Calu3 (cell line): ENCODE data around the gene PNMA1. TPM values are rescaled to one million over a fixed set of nuclear protein-coding genes. Genes with fewer than 3 reads are reported as not detected.
A peak's percentile ranks its signal among the peaks of the same experiment; 100 is the strongest.

ENCODE experiments used
- Bru-seq: library from RNA; stranded (reverse); fragments of 400-500 nt; gene quantifications from one replicate; lab custom pipeline; 2021; lab: Mats Ljungman, UMichigan
- BruChase-seq, 2 experiments: library from RNA; stranded (reverse); fragments of 400-500 nt; gene quantifications; one replicate each; lab custom pipeline; 2021; lab: Mats Ljungman, UMichigan
- BruUV-seq: library from RNA; stranded (reverse); fragments of 400-500 nt; replicated peaks from 2 replicates; lab custom pipeline; 2021; lab: Mats Ljungman, UMichigan
- CTCF ChIA-PET: fragments of 300-600 bp; sonication (Branson Sonifier 250); formaldehyde crosslinking; loops from one replicate; lab custom pipeline; 2022; ENCODE audit warnings: antibody characterized with exemption; lab: Charles Lee
- DNase-seq: peaks from one replicate; pipeline ENCODE4 v3.0.0; 2022
- H3K27ac Mint-ChIP-seq: one replicate; pipeline ENCODE4 v1.8.0; 2022; ENCODE audit warnings: mixed read lengths; ENCODE audit not compliant: unreplicated experiment
- H3K27me3 Mint-ChIP-seq: one replicate; pipeline ENCODE4 v1.8.0; 2022; ENCODE audit warnings: mixed read lengths; ENCODE audit not compliant: unreplicated experiment
- H3K36me3 Mint-ChIP-seq: one replicate; pipeline ENCODE4 v1.8.0; 2022; ENCODE audit warnings: mild to moderate bottlenecking, moderate library complexity, mixed read lengths; ENCODE audit not compliant: insufficient read depth, unreplicated experiment
- H3K4me1 Mint-ChIP-seq: one replicate; pipeline ENCODE4 v1.8.0; 2022; ENCODE audit warnings: mild to moderate bottlenecking, low read depth, mixed read lengths; ENCODE audit not compliant: unreplicated experiment
- H3K4me3 Mint-ChIP-seq: one replicate; pipeline ENCODE4 v1.8.0; 2022; ENCODE audit warnings: mild to moderate bottlenecking, low read depth, moderate library complexity, mixed read lengths; ENCODE audit not compliant: unreplicated experiment
- H3K9me3 Mint-ChIP-seq: one replicate; pipeline ENCODE4 v1.8.0; 2022; ENCODE audit warnings: low read depth, mixed read lengths; ENCODE audit not compliant: unreplicated experiment
- CTCF ChIP-seq: fragments of 200-600 bp; IDR thresholded peaks from one replicate; pipeline ENCODE4 v1.8.0; 2022; ENCODE audit warnings: antibody characterized with exemption; ENCODE audit not compliant: unreplicated experiment
- intact Hi-C: fragments of 100-400 bp; cut with micrococcal nuclease; formaldehyde crosslinking; loops from one replicate; pipeline ENCODE4 v1.10.0; 2022; ENCODE audit not compliant: unreplicated experiment
- long read RNA-seq: library from polyadenylated mRNA; stranded (forward); transcript quantifications from one replicate; pipeline ENCODE4 v2.0.0, GENCODE V29; 2022
- total RNA-seq: library from RNA; stranded (reverse); gene quantifications from 2 replicates; pipeline ENCODE4 v1.2.3, GENCODE V29; 2022

Gene PNMA1
- total RNA-seq (37.2 and 37.9 TPM in 2 replicates), Bru-seq, nascent RNA (percentile 82 among the genes with signal in this experiment), BruChase-seq, experiment 1, labeled RNA remaining after a 6-hour chase (percentile 94 among the genes with signal in this experiment), BruChase-seq, experiment 2, labeled RNA remaining after a 2-hour chase (percentile 97 among the genes with signal in this experiment)
- long read RNA-seq, transcript PNMA1-201 (1 exons, 2,590 nt), result major isoform, 47 of 47 reads
- long read RNA-seq, partial matches to known transcripts, result 0 of 47 reads
- long read RNA-seq, other reads (novel, unspliced or antisense), result 0 of 47 reads

- peak; percentile 88 for DNase-seq
Measured at GRCh38 chr14:73713803-73714655, at the start of gene PNMA1. PNMA1 (minus strand) TSS chr14:73714384; CDS start chr14:73713639, 745 bp downstream.

GRCh38 chr14:73763396-73763795, 49.2 kb upstream of the PNMA1 start:
- H3K27ac Mint-ChIP-seq, result no peak overlapping the region
- H3K9me3 Mint-ChIP-seq, result no peaks in the 10 kb centered on the region
- H3K4me1 Mint-ChIP-seq, result peaks cover 60% of the 10 kb centered on the region
- H3K4me3 Mint-ChIP-seq, result no peak overlapping the region
- CTCF ChIA-PET, result no interaction called here
- no peaks in the 10 kb centered on the region for H3K27me3 Mint-ChIP-seq
- H3K36me3 Mint-ChIP-seq, result peaks cover 23% of the 10 kb centered on the region
- TF ChIP-seq CTCF, result no peak
- no peak for DNase-seq
- no TSS peak for BruUV-seq
- intact Hi-C loops, result no loop called here

More at GRCh38 chr14:73713803-73714655, at the start of gene PNMA1:
- peaks cover 10% of the 10 kb centered on the region for H3K4me1 Mint-ChIP-seq
- BruUV-seq, result no TSS peak
- H3K9me3 Mint-ChIP-seq, result no peaks in the 10 kb centered on the region
- intact Hi-C loops, result no loop called here
- H3K4me3 Mint-ChIP-seq, result peak within 1 kb of the TSS; percentile 95
- no peaks in the 10 kb centered on the region for H3K27me3 Mint-ChIP-seq
- peaks cover 48% of the 10 kb centered on the region for H3K36me3 Mint-ChIP-seq
- CTCF ChIA-PET, result interaction anchor here (0.5 to 1.2 kb wide), 5 partner anchors 15 to 312 kb away, joined by 3 to 5 read pairs (median 4); no protein-coding TSS in a partner anchor
- no peak for TF ChIP-seq CTCF
- peak within 1 kb of the TSS; percentile 93 for H3K27ac Mint-ChIP-seq

- Mint-ChIP-seq H3K4me1 (peaks cover 69% of the 10 kb centered on the region), H3K4me3 (peak overlapping the region; percentile 8), H3K9me3 (no peaks in the 10 kb centered on the region), H3K27ac (peak overlapping the region; percentile 20), H3K27me3 (no peaks in the 10 kb centered on the region), H3K36me3 (peaks cover 30% of the 10 kb centered on the region)
- TF ChIP-seq CTCF, result no peak
- CTCF ChIA-PET, result interaction anchor here (0.6 to 1.0 kb wide), 3 partner anchors 10 to 310 kb away, joined by 3 to 5 read pairs (median 3); no protein-coding TSS in a partner anchor
- intact Hi-C loops, result no loop called here
- no peak for DNase-seq
- BruUV-seq, result no TSS peak
Measured at GRCh38 chr14:73762375-73762822, 48.2 kb upstream of the PNMA1 start.

GRCh38 chr14:73761618-73762355, 47.6 kb upstream of the PNMA1 start:
- H3K36me3 Mint-ChIP-seq, result peaks cover 31% of the 10 kb centered on the region
- no peak for TF ChIP-seq CTCF
- H3K4me1 Mint-ChIP-seq, result peaks cover 72% of the 10 kb centered on the region
- CTCF ChIA-PET, result interaction anchor here (1.0 kb wide), 2 partner anchors 11 to 20 kb away, joined by 3 to 5 read pairs; no protein-coding TSS in a partner anchor
- no peak for DNase-seq
- no TSS peak for BruUV-seq
- peak overlapping the region; percentile 20 for H3K27ac Mint-ChIP-seq
- H3K4me3 Mint-ChIP-seq, result peak overlapping the region; percentile 8
- intact Hi-C loops, result no loop called here
- no peaks in the 10 kb centered on the region for H3K27me3 Mint-ChIP-seq
- H3K9me3 Mint-ChIP-seq, result no peaks in the 10 kb centered on the region
